HepG2 (cell line): ENCODE data around the gene RFFL. TPM values are rescaled to one million over a fixed set of nuclear protein-coding genes. Genes with fewer than 3 reads are reported as not detected.

Experiments used
- ARNT2 ChIP-seq: sonication (generic); formaldehyde crosslinking; IDR thresholded peaks from 2 replicates; pipeline ENCODE4 v1.8.0; 2022; ENCODE audit warnings: mild to moderate bottlenecking, low read depth, missing genetic modification reagents, moderate library complexity
- ATM ChIP-seq: fragments of 450-650 bp; IDR thresholded peaks from 2 replicates; pipeline ENCODE4 v1.7.1; 2017; ENCODE audit warnings: mild to moderate bottlenecking, borderline replicate concordance
- DPF2 ChIP-seq: sonication (generic); formaldehyde crosslinking; IDR thresholded peaks from 2 replicates; pipeline ENCODE4 v1.4.0; 2020; ENCODE audit warnings: mild to moderate bottlenecking, low read depth, missing genetic modification reagents, borderline replicate concordance
- ESRRA ChIP-seq: sonication (generic); formaldehyde crosslinking; IDR thresholded peaks from 2 replicates; pipeline ENCODE4 v1.5.1; 2020; ENCODE audit warnings: mild to moderate bottlenecking, low read depth, missing genetic modification reagents
- ISL2 ChIP-seq: sonication (generic); formaldehyde crosslinking; IDR thresholded peaks from 2 replicates; pipeline ENCODE4 v1.5.0; 2020; ENCODE audit warnings: missing genetic modification reagents
- MED1 ChIP-seq: sonication (generic); formaldehyde crosslinking; IDR thresholded peaks from 2 replicates; pipeline ENCODE4 v1.4.0; 2020; ENCODE audit warnings: missing genetic modification reagents
- NONO ChIP-seq, 2 experiments: fragments of 450-650 bp in 1 of 2; sonication (generic) in 1 of 2; formaldehyde crosslinking in 1 of 2; IDR thresholded peaks in 1 of 2; conservative IDR thresholded peaks in 1 of 2; 2 replicates each; pipeline versions ENCODE4 v1.6.1 to v1.8.0; 2017 to 2022; ENCODE audit warnings: mild to moderate bottlenecking in 1 of 2, missing genetic modification reagents in 1 of 2, moderate library complexity in 1 of 2
- PITX1 ChIP-seq: sonication (generic); formaldehyde crosslinking; IDR thresholded peaks from 2 replicates; pipeline ENCODE4 v1.5.1; 2020; ENCODE audit warnings: mild to moderate bottlenecking, missing genetic modification reagents
- PTBP1 ChIP-seq: fragments of 200-400 bp; formaldehyde crosslinking; IDR thresholded peaks from 2 replicates; pipeline ENCODE4 v1.6.1; 2018; ENCODE audit warnings: low read length, low read depth; ENCODE audit not compliant: poor library complexity, severe bottlenecking
- REXO4 ChIP-seq: sonication (generic); formaldehyde crosslinking; IDR thresholded peaks from 2 replicates; pipeline ENCODE4 v1.8.0; 2022; ENCODE audit warnings: missing genetic modification reagents, mild to moderate bottlenecking, borderline replicate concordance
- SMARCE1 ChIP-seq: fragments of 450-650 bp; IDR thresholded peaks from 2 replicates; pipeline ENCODE4 v1.6.1; 2017; ENCODE audit warnings: borderline replicate concordance
- SRSF4 ChIP-seq: fragments of 200-400 bp; formaldehyde crosslinking; IDR thresholded peaks from one replicate; pipeline ENCODE4 v1.6.1; 2018; ENCODE audit warnings: mild to moderate bottlenecking, low read depth, low read length, moderate library complexity; ENCODE audit not compliant: poor library complexity, severe bottlenecking
- TFE3 ChIP-seq: IDR thresholded peaks from 2 replicates; pipeline ENCODE4 v1.6.1; 2016
- U2AF2 ChIP-seq: fragments of 200-400 bp; formaldehyde crosslinking; IDR thresholded peaks from 2 replicates; pipeline ENCODE4 v1.6.1; 2017; ENCODE audit warnings: low read depth, mild to moderate bottlenecking, low read length
- ZBTB20 ChIP-seq: sonication (generic); formaldehyde crosslinking; IDR thresholded peaks from 2 replicates; pipeline ENCODE4 v1.8.1; 2023; ENCODE audit warnings: missing genetic modification reagents, low read depth, mild to moderate bottlenecking, borderline replicate concordance
- ZBTB33 ChIP-seq: sonication (generic); formaldehyde crosslinking; IDR thresholded peaks from 2 replicates; pipeline ENCODE4 v1.4.0; 2020; ENCODE audit warnings: missing genetic modification reagents
- ZNF446 ChIP-seq: sonication (generic); formaldehyde crosslinking; IDR thresholded peaks from 2 replicates; pipeline ENCODE4 v1.5.0; 2020; ENCODE audit warnings: mild to moderate bottlenecking, missing genetic modification reagents
- ZNF558 ChIP-seq: sonication (generic); formaldehyde crosslinking; IDR thresholded peaks from 2 replicates; pipeline ENCODE4 v1.9.0; 2022; ENCODE audit warnings: mild to moderate bottlenecking, missing genetic modification reagents, borderline replicate concordance
- ZNF710 ChIP-seq: sonication (generic); formaldehyde crosslinking; IDR thresholded peaks from 2 replicates; pipeline ENCODE4 v1.5.0; 2020; ENCODE audit warnings: mild to moderate bottlenecking, missing genetic modification reagents, borderline replicate concordance
- ZNF772 ChIP-seq: sonication (generic); formaldehyde crosslinking; IDR thresholded peaks from 2 replicates; pipeline ENCODE4 v1.5.0; 2020; ENCODE audit warnings: mild to moderate bottlenecking, missing genetic modification reagents
- ZSCAN31 ChIP-seq: sonication (generic); formaldehyde crosslinking; IDR thresholded peaks from 2 replicates; pipeline ENCODE4 v1.5.0; 2020; ENCODE audit warnings: low read depth, mild to moderate bottlenecking, missing genetic modification reagents
- ZXDC ChIP-seq: sonication (generic); formaldehyde crosslinking; IDR thresholded peaks from 2 replicates; pipeline ENCODE4 v1.5.0; 2020; ENCODE audit warnings: mild to moderate bottlenecking, missing genetic modification reagents
- polyA plus RNA-seq, 8 experiments: library from polyadenylated mRNA; depleted of rRNA in 3 of 8; stranded (reverse) in 7 of 8; unstranded in 1 of 8; fragments of >200 nt; fragmentation: Illumina TruSeq in 4 of 8; extraction: Trizol in 4 of 8; gene quantifications; 2 replicates each; pipeline versions ENCODE4 v1.2.1 to v1.2.3, GENCODE V29; 2011 to 2016; ENCODE audit warnings: low read depth in 4 of 8, missing spikeins in 1 of 8, mixed read lengths in 1 of 8; ENCODE audit not compliant: insufficient read depth in 1 of 8
- total RNA-seq, 5 experiments: library from RNA; depleted of rRNA; stranded (reverse); fragments of >200 nt; fragmentation: Illumina TruSeq; extraction: Trizol; gene quantifications; 2 replicates each; pipeline ENCODE4 v1.2.3, GENCODE V29; 2016; ENCODE audit warnings: low read depth in 1 of 5

The RFFL gene
- total and polyA plus RNA-seq, 2 of the 13 experiments (the other 11 are each of a cell fraction or from before 2014, with no cell fraction given): 24.3 to 48.6 TPM

DNA sequence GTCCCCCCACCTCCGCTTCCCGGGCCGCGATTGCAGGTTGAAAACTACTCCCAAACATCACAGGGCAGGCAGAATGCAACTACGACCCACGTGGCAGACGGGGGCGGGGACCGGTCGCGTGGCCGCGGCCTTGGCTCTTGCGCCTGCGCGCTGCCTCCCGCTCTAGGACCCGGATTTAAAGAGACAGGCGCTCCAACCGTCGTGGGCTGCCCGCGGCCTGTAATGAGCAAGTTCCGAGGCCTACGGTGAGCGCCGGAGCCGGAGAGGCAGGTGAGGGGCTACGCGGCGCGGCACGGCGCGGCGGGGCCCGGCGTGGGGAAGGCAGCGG, 83.2 kb downstream of the RFFL start, which contains the start of gene LIG3 (continued):
- TF ChIP-seq ZNF710 (CRISPR knock-in tag): no peak
- TF ChIP-seq U2AF2: no peak
- no peak for TF ChIP-seq ZNF446 (CRISPR knock-in tag)
- no peak for TF ChIP-seq NONO (IDR thresholded peaks at IDR 0.05)
- TF ChIP-seq NONO (CRISPR knock-in tag; conservative IDR thresholded peaks at IDR 0.05): peak; percentile 49; the same call in 1 of the 2 replicates
- TF ChIP-seq ZBTB20 (CRISPR knock-in tag): 0 out of 2 replicates have a peak, but pooled peaks have one; percentile 36
- TF ChIP-seq ESRRA: peak; percentile 17; the same call in 1 of the 2 replicates
- 0 out of 2 replicates have a peak, but pooled peaks have one; percentile 18 for TF ChIP-seq ZSCAN31 (CRISPR knock-in tag)
- peak; percentile 69; the same call in 1 of the 2 replicates for TF ChIP-seq ARNT2 (CRISPR knock-in tag)
- TF ChIP-seq PITX1 (CRISPR knock-in tag): peak; percentile 60; the same call in 1 of the 2 replicates
- TF ChIP-seq TFE3 (CRISPR knock-in tag): peak; percentile 86
- TF ChIP-seq ATM: no peak
- TF ChIP-seq ZNF558 (CRISPR knock-in tag): peak; percentile 75; the same call in 1 of the 2 replicates
- no peak for TF ChIP-seq ZXDC (CRISPR knock-in tag)
- TF ChIP-seq ZNF772: peak; percentile 61; the same call in 1 of the 2 replicates
- TF ChIP-seq ZBTB33: no peak
- TF ChIP-seq MED1 (CRISPR knock-in tag): peak; percentile 26; the same call in 1 of the 2 replicates
- no peak for TF ChIP-seq DPF2 (CRISPR knock-in tag)
- no peak for TF ChIP-seq ISL2 (CRISPR knock-in tag)
- TF ChIP-seq SMARCE1: no peak
- TF ChIP-seq REXO4 (CRISPR knock-in tag): no peak
- no peak for TF ChIP-seq PTBP1
- TF ChIP-seq SRSF4: no peak
